HG03442 (cell line): ENCODE data around the gene SCN4B.

ENCODE experiments used
- ATAC-seq: cut with Tn5 transposase; IDR thresholded peaks from one replicate; pipeline ENCODE4 v1.9.1; 2021; ENCODE audit warnings: mild to moderate bottlenecking, moderate library complexity; ENCODE audit not compliant: unreplicated experiment

The SCN4B gene

DNA sequence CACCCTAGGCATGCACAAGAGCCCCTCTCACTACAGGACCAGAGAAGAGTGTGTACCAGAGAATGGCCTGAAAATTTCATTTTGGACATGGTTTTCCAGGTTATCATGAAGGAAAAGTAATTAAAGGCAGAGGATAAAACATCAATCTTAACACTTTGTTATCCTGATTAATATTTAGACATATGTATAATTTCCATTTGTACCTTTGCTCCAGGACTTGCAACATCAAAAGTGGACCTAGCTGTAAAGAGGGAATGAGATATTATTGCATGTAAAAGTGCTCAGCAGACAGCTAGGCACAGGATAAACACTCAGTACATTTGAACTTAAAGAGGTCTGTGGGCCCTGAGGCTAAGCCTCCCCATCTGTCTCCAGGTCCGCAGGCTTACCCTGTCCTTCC is 2.0 kb upstream of the SCN4B start:
- no peak for ATAC-seq

DNA sequence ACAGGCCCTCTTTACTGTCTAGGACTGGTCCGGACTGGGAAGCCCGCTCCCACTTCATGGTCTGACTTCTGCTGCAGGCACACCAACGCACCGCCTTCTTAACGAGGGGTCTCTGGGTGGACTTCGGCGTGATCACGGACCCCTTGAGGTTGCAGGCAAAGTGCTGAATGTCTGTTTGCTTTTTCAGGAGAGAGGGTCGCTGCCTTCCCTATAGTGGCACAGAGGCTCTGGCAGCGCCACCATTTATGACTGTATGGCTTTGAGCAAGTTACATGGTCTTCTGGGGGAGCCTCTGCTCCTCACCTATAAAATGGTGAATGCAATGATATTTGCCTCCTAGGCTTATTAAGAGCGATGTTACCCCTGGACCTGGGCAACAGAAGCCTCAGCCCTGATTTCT is 1.4 kb upstream of the SCN4B start:
- no peak for ATAC-seq

DNA sequence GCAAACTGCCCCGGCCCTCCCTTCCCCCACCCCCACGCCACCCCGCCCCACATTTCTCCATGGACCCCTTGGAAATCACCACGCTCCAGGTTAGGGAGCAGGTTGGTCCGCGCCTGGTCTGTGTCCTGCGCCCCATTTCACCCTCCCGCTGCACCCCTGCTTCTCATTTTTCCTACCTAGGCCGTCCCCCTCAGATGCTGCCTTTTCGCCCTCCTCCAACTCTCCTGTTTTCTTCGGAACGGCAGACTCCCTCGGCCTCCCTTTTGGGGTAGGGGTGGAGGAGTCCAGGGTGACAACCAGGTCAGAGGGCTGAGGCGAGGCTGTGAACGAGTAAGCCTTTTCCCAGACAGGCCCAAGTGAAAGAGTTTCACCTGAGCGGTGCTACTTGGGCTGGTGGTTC is 893 bp upstream of the SCN4B start:
- ATAC-seq, result no peak

DNA sequence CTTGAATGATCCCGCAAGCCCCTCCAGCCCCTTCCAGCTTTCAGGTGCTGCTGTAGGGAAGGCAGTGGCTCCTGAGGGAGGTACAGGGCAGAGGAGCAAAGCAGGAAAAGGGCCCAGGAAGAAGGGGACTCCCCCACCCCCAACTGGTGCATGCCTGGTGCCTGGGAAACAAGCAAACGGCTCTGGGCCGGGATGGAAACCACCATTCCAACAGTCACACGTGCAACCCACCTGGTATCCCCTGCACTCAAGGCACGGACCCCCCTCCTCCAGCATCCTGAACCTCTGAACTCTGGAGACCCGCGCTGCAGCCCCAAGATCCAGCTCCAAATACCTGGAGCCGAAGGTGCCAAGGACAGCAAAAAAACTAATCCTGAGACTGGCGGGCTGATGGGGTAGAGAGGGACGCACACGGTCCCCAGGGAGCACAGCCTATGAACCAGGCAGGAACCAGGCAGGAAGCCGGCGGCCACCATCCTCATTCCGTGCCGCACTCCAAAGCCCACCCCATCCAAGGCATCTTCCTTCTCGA is 537 bp downstream of the SCN4B start:
- no peak for ATAC-seq

DNA sequence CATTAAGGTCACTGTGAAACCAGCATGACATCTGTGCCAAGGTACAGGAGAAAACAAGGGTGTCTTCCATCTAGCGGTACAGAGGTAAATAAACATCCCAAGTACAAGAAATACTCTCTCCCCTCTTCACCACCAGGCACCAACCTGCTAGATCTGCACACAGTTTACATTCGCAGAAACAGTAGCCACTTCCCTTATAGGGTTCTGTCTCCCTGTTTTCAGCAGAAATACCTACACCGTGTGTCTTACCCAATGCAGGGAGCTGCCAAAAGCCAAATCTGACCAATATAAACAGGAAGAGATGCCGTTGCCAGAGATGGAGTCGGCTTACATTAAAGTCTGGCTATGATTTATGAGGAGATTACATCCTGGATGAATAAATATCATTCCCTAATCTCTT is 1.2 kb downstream of the SCN4B start:
- no peak for ATAC-seq

DNA sequence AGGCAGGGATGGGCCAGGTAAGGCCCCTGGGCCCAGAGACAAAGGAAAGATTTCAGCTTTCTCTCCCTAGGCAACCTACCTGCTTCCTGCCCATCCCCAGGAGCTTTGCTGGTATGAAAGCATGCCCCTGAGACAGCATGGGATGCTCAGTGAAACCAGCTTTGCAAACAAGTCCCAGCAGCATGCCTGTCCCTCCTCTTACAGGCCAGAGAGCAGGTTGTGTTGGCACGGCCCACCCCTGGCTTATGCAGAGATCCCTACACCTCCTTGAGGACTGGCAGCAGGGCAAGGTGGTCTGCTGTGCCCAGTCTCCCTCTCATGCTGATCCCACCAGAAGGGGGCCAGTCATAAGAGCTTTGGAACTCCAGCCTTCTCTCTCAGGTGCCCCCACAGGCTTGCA is 3.1 kb downstream of the SCN4B start:
- ATAC-seq, result no peak

DNA sequence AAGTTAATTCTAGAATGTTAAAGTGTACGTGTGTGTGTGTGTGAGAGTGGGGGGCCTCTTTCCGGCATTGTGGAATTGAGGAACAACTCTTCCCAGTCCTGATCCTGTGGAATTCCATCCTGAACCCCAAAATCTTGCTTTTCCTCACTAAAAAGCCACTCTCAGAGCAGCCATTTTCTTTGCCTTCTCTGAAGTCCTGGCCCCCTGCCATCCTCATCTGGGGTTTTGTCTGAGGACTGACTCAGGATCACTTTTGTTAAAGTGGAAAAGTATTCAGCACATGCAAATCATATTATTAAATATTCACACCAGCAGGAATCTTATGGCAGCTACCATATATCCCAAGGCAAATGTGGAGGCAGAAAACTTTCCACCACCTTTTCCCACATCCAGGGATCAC is 3.8 kb downstream of the SCN4B start:
- ATAC-seq, result no peak

DNA sequence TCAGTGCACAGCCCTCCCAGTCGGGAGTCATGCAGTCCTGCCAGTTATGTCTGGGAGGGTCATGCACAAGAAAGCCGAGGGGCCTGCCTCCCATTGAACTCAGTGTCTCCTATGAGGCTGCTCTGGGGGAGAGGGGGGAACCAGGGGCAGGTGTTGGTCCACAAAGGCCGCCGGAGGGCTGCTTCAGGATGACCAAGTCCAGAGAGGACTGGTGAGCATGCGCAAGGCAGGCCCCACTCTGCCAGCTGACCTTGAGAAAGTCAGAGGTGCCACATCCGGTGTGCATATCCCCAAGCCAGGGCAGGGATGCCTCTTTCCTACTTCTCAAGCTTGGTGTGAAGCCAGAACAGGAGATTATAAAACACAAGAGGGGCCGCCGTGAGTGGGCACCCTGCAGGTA is 4.4 kb downstream of the SCN4B start:
- ATAC-seq, result no peak

DNA sequence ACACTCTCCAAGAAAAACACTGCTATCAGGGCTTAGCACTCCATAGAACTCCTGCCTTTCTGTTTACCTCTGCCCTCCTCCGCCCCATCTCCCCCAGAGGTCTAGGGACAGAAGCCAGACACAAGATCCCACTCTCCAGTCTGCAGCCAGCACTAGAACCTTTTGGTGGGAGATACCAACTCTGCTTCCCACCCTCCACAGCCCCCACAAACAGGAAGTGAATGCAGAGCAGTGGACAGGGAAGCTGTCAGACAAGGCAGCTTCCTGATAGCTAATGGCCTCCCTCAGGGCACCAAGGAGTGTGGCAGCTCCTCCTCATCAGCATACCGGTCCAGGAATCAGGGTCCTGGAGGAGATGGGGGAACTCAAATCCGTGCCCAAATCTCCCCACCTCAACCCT is 5.1 kb downstream of the SCN4B start:
- no peak for ATAC-seq

DNA sequence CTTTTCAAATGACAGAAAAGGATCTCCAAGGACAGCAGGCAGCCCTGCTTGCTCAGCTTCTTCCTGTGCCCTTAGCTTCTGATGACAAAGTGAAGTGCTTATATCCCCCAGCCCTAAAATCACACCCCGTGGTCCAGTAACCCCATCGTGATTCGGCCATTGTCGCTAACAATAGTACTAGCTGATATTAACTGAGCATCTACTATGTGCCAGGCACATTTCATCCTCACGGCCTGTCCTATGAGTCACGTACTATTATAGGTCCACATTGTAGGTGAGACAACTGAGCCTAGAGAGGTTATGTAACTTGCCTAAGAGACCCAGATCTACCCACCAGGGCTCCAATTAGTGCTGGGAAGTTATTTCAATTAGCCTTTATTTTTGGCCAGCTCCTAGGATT is 6.1 kb downstream of the SCN4B start:
- no peak for ATAC-seq

DNA sequence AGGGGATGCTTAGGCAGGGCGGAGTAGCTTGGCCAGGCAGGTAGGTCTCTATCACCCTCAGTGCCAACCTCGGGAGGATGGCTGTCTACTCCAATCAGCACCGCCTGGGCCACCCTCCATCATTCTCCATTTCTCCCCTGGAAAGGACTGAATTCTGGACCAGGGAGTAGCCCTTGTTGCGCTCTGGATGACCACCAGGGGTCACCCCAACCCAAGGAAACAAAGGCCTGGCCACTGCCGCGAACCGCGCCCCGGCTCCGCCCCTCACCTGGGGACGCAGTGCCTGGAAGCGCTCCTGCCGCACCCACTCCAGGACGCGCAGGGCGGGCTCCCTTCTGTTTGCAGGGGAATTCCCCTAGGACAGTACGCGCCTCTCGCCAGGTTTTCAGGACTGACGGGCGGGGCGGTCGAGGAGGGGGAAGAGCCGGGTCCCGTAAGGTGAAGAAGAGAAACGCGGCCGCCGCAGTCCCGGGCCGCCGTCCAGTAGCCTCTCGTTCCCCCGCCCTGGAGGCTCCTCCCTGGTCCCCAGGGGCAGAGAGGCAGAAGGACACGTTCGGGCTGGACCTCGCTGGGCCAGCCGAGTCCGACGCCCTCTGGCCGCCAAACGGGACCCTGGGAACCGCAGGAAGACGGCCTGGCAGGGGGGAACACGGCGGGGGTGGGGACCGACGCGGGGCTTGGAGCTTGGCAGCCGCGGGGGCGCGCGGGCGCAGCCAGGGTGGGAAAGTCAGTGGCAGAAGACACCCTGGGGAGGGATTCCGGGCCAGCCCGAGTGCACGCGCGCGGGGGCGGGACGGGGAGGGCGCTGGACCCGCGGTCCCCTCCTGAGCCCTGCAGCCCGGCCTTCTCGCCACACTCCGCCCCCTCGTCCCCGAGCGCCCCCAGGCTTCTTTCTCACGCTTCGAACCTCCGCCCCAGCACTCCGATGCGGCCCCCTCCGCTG is 7.1 kb downstream of the SCN4B start:
- ATAC-seq, result peak; percentile 77

DNA sequence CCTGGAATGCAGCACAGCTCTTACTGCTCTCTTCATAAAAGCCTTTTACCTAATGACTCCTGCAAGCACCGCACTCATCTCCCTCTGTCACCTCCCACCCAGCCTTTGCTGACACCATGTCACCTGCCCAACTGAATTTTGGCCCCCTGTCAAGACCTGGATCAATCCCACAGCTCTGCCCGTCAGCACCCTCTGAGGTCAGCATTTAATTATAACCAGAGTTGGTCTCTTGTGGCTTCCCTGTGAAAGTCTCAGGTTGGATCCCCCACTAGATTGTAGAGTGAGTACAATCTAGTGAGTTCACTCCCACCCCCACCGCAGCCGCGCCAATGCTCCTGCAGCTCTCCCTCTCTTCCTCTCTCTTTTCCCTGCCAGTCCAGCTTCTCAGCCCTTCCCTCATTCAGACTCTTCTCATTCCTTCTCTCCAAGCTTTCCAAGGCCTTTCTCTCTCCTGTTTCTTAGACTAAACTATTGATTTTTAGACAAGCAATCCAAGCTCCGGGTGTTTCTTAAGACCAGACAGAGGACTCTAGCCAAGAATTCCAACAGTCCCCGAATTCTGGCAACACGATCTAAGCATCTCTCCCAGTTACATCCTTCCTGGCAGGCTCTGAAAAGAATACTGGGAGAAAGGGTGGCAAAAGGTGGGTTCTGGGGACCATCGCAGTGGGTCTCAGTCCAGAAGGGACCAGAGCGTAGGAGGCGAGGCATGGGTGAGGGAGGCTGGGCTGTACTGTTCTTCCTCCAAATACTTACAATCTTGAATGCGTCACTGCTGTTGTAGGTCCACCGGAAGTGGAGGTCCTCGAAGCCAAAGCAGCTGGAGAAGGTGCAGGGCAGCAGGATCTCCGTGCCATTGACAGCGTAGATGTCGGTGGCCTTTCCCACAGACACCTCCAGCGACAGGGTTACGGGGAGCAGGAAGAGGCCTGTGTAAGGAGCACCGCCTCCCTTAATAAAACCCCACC is 8.0 kb downstream of the SCN4B start:
- ATAC-seq, result no peak

DNA sequence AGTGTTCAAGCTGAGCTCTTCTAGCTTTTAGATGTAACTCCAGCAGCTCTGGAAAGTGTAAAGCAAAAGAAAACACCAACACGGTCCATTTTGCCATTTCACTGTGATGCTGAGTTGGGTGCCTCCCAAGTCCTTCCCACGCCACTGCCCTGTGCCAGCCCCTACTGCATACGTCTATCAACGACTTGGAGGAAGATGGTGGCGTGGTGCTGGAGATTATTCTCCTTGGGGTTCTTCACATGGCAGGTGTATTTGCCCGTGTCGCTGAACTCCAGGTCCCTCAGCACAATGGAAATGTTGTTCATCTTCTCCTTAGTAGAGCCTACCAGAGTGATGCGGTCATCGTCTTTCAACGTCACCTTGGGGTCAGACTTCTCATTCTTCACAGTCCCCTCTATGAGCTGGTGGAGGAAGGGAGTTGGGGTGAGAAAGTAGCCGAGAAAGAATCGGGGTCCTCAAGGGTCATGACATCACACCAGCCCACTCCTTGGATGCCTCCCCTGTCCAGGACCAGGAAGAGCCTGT is 8.9 kb downstream of the SCN4B start:
- ATAC-seq, result no peak

DNA sequence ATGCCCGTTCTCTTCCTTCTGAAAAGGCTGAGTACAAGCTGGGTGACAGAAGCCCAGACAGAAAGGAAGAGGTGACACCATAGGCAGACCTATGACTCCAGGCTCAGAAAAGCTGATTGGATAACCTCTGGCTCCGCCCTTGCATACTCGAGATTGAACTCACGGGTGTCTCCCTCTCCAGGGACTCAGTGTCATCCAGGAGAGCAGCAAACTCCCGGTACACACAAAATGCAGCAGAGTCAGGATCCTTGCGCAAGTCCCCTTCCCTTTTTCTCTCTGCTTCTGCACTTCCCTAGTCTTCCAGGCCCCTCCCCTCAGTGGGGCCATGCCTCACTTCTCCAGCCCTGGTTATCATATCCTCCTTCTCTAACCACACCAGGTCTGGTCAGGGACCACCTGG is 9.8 kb downstream of the SCN4B start:
- no peak for ATAC-seq

DNA sequence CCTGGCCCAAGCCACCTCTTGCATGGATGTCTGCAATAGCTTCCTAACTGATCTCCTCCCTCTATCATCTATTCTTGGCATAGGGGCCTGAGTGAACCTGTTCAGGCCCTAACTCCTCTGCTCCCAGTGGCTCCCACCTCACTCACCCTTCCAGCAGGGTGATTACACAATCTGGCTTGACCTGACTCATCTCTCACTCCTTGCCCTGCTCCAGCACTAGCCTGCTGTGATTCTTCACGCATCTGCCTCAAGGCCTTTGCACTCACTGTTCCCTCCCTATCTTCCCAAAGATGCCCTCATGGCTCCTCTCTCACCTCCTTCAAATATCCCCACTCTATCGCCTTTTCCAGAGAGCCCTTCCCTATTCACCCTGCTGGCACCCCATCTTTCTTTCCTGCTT is 10.5 kb downstream of the SCN4B start:
- ATAC-seq, result no peak

DNA sequence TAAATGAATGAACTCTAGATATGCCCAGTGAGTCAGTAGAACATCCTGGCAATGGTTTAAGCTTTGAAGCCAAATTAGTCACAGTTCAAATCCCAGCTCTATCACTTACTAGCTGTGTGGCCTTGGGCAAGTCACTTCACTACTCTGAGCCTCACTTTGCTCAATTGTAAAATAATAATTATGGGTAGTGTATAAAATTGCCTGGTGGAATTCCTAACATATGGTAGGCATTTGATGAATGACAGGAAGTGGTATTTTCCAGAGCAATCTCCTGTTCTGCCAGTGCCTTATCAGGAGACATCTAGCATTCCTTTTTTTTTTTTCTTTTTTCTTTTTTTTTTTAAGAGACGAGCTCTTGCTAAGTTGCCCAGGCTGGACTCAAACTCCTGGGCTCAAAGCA is 13.0 kb downstream of the SCN4B start:
- no peak for ATAC-seq

DNA sequence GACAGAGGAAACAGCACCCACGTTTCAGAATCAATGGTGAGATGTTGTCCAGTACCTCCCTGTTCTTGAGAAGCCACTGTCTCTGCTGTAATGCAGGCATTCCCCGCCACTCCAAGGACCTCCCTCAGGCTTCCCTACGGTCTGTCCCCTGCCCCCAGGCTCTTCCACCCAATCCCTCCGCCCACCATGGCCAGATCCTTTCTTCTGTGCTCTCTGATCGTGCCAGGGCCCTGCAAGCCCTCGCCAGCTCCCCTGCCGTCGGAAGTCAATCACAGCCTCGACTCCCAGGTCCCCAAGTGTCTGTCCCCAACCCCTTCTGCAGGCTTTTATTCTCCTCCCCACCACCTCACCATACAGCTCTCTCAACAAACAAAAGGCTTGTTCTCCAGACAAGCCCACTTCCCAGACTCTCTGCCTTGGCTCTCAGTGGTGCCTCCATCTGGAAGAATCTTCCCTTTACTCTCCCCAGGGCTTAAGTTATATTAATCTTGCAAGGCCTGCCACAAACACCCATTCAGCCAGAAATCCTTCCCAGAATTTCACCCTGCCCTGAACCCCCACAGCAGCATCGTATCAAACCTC is 13.7 kb downstream of the SCN4B start:
- ATAC-seq, result no peak

DNA sequence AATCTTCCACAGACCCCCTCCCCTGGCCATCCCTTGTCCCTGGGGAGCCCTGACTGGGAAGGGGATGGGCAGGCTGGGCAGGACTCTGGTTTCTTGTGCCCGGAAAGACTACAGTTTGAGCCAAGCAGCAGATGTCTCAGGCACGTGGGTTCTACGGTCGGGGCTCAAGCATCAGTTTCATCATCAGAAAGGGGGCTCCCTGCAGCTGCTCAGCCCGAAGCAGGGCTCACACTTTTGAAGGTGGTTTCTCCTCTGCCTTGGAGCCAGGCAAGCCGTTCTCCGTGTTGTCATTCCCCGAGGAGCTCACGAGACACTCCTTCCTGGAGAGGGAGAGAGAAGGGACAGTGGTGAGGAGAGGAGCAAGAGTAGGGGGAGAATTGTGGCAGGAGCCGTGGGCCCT is 15.8 kb downstream of the SCN4B start:
- no peak for ATAC-seq

DNA sequence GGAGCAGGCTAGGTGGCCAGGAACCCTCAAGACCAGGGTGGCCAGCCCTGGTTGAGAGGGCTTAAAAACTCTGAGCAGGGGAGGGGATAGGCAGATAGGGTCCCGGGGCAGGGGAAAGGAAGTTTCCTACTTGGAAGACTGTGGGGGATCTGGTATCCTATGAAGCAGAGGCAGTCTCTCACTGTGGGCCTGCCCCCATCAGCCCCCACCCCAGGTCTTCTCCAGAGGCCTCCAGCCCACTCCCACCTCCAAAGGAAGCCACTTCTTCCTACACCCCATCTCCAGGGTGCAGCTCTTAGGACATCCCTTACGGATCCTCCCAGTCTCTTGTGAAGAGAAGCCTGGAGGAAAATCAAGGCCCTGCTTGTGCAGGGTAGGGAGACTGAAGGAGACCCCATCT is 16.3 kb downstream of the SCN4B start:
- no peak for ATAC-seq

DNA sequence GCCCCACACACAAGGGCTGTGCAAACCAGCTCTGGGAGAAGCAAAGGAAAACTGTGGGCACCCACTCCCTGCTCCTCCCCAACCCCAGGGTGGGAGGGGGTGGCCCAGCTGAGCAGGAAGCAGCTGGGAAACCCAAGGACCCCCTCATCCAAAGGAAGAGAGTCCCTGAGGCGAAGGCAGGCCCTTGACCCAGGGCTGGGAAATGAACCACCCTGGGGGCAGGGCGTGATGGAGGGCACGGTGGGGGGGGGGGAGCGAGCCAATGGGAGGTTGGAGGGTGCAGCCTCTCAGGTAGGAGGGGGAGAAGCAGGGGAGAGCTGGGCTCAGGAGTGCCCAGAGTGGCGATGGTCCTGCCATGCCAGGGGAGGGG is 16.8 kb downstream of the SCN4B start:
- no peak for ATAC-seq
